ENCODE measurements around the gene ATP11A. TPM values are rescaled to one million over a fixed set of nuclear protein-coding genes. Genes with fewer than 3 reads are reported as not detected.

ATP11A gene
- total RNA-seq, 2 donors from 2014 or later, result 15.2 to 38.4 TPM

- H3K27me3 ChIP-seq (replicated peaks; ENCODE audit: insufficient read depth), result no peaks in the 10 kb centered on the region
- no peak for ATAC-seq (ENCODE audit: insufficient number of reproducible peaks, low FRiP score, low read depth)
- H3K4me1 ChIP-seq (ENCODE audit: control insufficient read depth in 1 of 2, low read depth in 2 of 2), result peaks cover 4 to 16% of the 10 kb centered on the region in 2 donors
- H3K27ac ChIP-seq, result no peak overlapping the region
- no peak for TF ChIP-seq CTCF (IDR thresholded peaks at IDR 0.05)
- H3K4me3 ChIP-seq, result no peak overlapping the region
- no peaks in the 10 kb centered on the region for H3K9me3 ChIP-seq
- DNase-seq (ENCODE audit: low spot score), result no peak
- H3K36me3 ChIP-seq, result no peaks in the 10 kb centered on the region
Observed at GRCh38 chr13:112709825-112710783, 20.3 kb downstream of the ATP11A start.

- no peak for TF ChIP-seq CTCF (IDR thresholded peaks at IDR 0.05)
- Histone ChIP-seq H3K27me3 (replicated peaks; ENCODE audit: insufficient read depth) (no peaks in the 10 kb centered on the region), H3K4me1 (ENCODE audit: control insufficient read depth in 1 of 2, low read depth in 2 of 2) (peaks cover 4 to 16% of the 10 kb centered on the region in 2 donors), H3K27ac (peak overlapping the region; percentile 70 to 76), H3K4me3 (peak overlapping the region; percentile 58), H3K9me3 (no peaks in the 10 kb centered on the region), H3K36me3 (no peaks in the 10 kb centered on the region)
- DNase-seq (ENCODE audit: low spot score) (no peak), ATAC-seq (ENCODE audit: insufficient number of reproducible peaks, low FRiP score, low read depth) (no peak)
Observed at GRCh38 chr13:112710855-112711527, 21.2 kb downstream of the ATP11A start.

GRCh38 chr13:112711528-112712265 is 21.9 kb downstream of the ATP11A start:
- ATAC-seq (ENCODE audit: insufficient number of reproducible peaks, low FRiP score, low read depth), result peak; percentile 97
- Histone ChIP-seq H3K27ac (peak overlapping the region; percentile 70 to 76), H3K4me3 (peak overlapping the region; percentile 58), H3K36me3 (no peaks in the 10 kb centered on the region), H3K27me3 (replicated peaks; ENCODE audit: insufficient read depth) (no peaks in the 10 kb centered on the region), H3K9me3 (no peaks in the 10 kb centered on the region), H3K4me1 (ENCODE audit: control insufficient read depth in 1 of 2, low read depth in 2 of 2) (peaks cover 4 to 16% of the 10 kb centered on the region in 2 donors)
- peak; percentile 74 for DNase-seq (ENCODE audit: low spot score)
- TF ChIP-seq CTCF (IDR thresholded peaks at IDR 0.05), result peak; percentile 22

- H3K27me3 ChIP-seq (replicated peaks; ENCODE audit: insufficient read depth), result no peaks in the 10 kb centered on the region
- H3K4me1 ChIP-seq (ENCODE audit: control insufficient read depth in 1 of 2, low read depth in 2 of 2), result peaks cover 4 to 16% of the 10 kb centered on the region in 2 donors
- no peak for ATAC-seq (ENCODE audit: insufficient number of reproducible peaks, low FRiP score, low read depth)
- H3K4me3 ChIP-seq, result peak overlapping the region; percentile 58
- H3K36me3 ChIP-seq, result no peaks in the 10 kb centered on the region
- no peak for TF ChIP-seq CTCF (IDR thresholded peaks at IDR 0.05)
- H3K9me3 ChIP-seq, result no peaks in the 10 kb centered on the region
- DNase-seq (ENCODE audit: low spot score), result no peak
- H3K27ac ChIP-seq, result peak overlapping the region; percentile 70 to 76
Observed at GRCh38 chr13:112712451-112713207, 22.8 kb downstream of the ATP11A start.

All from thoracic aorta (tissue), 2 donors.